ENCODE results near the gene KIZ.

KIZ gene

GRCh38 chr20:21202259-21202658 lies 76.4 kb downstream of the KIZ start:
- H3K27me3 Mint-ChIP-seq (ENCODE audit: low read depth, poor library complexity): no peaks in the 10 kb centered on the region
- no peak overlapping the region for H3K4me3 Mint-ChIP-seq
- no peak for DNase-seq
- peaks cover 15% of the 10 kb centered on the region for H3K36me3 Mint-ChIP-seq (ENCODE audit: low read depth)
- no peaks in the 10 kb centered on the region for H3K9me3 Mint-ChIP-seq
- no peak overlapping the region for H3K27ac Mint-ChIP-seq
- no peaks in the 10 kb centered on the region for H3K4me1 Mint-ChIP-seq
- TF ChIP-seq CTCF (IDR thresholded peaks at IDR 0.05): no peak

- H3K9me3 Mint-ChIP-seq: no peaks in the 10 kb centered on the region
- TF ChIP-seq CTCF (IDR thresholded peaks at IDR 0.05): no peak
- no peak overlapping the region for H3K27ac Mint-ChIP-seq
- H3K27me3 Mint-ChIP-seq (ENCODE audit: low read depth, poor library complexity): no peaks in the 10 kb centered on the region
- no peak for DNase-seq
- peaks cover 15% of the 10 kb centered on the region for H3K36me3 Mint-ChIP-seq (ENCODE audit: low read depth)
- no peak overlapping the region for H3K4me3 Mint-ChIP-seq
- H3K4me1 Mint-ChIP-seq: no peaks in the 10 kb centered on the region
Measured at GRCh38 chr20:21203088-21203656, 77.3 kb downstream of the KIZ start.

- no peak for TF ChIP-seq CTCF (IDR thresholded peaks at IDR 0.05)
- Mint-ChIP-seq H3K9me3 (no peaks in the 10 kb centered on the region), H3K4me1 (no peaks in the 10 kb centered on the region), H3K4me3 (no peak overlapping the region), H3K27ac (no peak overlapping the region), H3K36me3 (ENCODE audit: low read depth) (peaks cover 15% of the 10 kb centered on the region), H3K27me3 (ENCODE audit: low read depth, poor library complexity) (peaks cover 5% of the 10 kb centered on the region)
- DNase-seq: no peak
Measured at GRCh38 chr20:21206584-21206983, 80.7 kb downstream of the KIZ start.

GRCh38 chr20:21208999-21209398 lies 83.1 kb downstream of the KIZ start:
- H3K36me3 Mint-ChIP-seq (ENCODE audit: low read depth): peaks cover 15% of the 10 kb centered on the region
- no peaks in the 10 kb centered on the region for H3K9me3 Mint-ChIP-seq
- H3K27me3 Mint-ChIP-seq (ENCODE audit: low read depth, poor library complexity): peaks cover 5% of the 10 kb centered on the region
- no peak overlapping the region for H3K4me3 Mint-ChIP-seq
- no peak overlapping the region for H3K27ac Mint-ChIP-seq
- no peak for TF ChIP-seq CTCF (IDR thresholded peaks at IDR 0.05)
- H3K4me1 Mint-ChIP-seq: no peaks in the 10 kb centered on the region
- DNase-seq: no peak

- no peak for DNase-seq
- no peak for TF ChIP-seq CTCF (IDR thresholded peaks at IDR 0.05)
- H3K4me3 Mint-ChIP-seq: no peak overlapping the region
- H3K36me3 Mint-ChIP-seq (ENCODE audit: low read depth): peaks cover 15% of the 10 kb centered on the region
- H3K27me3 Mint-ChIP-seq (ENCODE audit: low read depth, poor library complexity): peaks cover 5% of the 10 kb centered on the region
- no peak overlapping the region for H3K27ac Mint-ChIP-seq
- H3K9me3 Mint-ChIP-seq: no peaks in the 10 kb centered on the region
- no peaks in the 10 kb centered on the region for H3K4me1 Mint-ChIP-seq
Measured at GRCh38 chr20:21209668-21210067, 83.8 kb downstream of the KIZ start.

- peaks cover 5% of the 10 kb centered on the region for H3K27me3 Mint-ChIP-seq (ENCODE audit: low read depth, poor library complexity)
- no peaks in the 10 kb centered on the region for H3K9me3 Mint-ChIP-seq
- DNase-seq: no peak
- H3K36me3 Mint-ChIP-seq (ENCODE audit: low read depth): no peaks in the 10 kb centered on the region
- no peak overlapping the region for H3K4me3 Mint-ChIP-seq
- H3K27ac Mint-ChIP-seq: no peak overlapping the region
- no peaks in the 10 kb centered on the region for H3K4me1 Mint-ChIP-seq
- no peak for TF ChIP-seq CTCF (IDR thresholded peaks at IDR 0.05)
Measured at GRCh38 chr20:21213691-21214090, 87.8 kb downstream of the KIZ start.

All from nephron progenitor cell (in vitro differentiated cells).